HG03439 (cell line): ENCODE measurements around the gene TMEM184B.
A peak's percentile ranks its signal among the peaks of the same experiment; 100 is the strongest.

Experiments
- ATAC-seq: cut with Tn5 transposase; IDR thresholded peaks from one replicate; pipeline ENCODE4 v1.9.1; 2021; ENCODE audit warnings: mild to moderate bottlenecking, moderate library complexity; ENCODE audit not compliant: unreplicated experiment

TMEM184B gene

GRCh38 chr22:38282397-38282796, 9.6 kb upstream of the TMEM184B start:
- no peak for ATAC-seq

- ATAC-seq, result no peak
Measured at GRCh38 chr22:38276166-38276565, 3.4 kb upstream of the TMEM184B start.

DNA sequence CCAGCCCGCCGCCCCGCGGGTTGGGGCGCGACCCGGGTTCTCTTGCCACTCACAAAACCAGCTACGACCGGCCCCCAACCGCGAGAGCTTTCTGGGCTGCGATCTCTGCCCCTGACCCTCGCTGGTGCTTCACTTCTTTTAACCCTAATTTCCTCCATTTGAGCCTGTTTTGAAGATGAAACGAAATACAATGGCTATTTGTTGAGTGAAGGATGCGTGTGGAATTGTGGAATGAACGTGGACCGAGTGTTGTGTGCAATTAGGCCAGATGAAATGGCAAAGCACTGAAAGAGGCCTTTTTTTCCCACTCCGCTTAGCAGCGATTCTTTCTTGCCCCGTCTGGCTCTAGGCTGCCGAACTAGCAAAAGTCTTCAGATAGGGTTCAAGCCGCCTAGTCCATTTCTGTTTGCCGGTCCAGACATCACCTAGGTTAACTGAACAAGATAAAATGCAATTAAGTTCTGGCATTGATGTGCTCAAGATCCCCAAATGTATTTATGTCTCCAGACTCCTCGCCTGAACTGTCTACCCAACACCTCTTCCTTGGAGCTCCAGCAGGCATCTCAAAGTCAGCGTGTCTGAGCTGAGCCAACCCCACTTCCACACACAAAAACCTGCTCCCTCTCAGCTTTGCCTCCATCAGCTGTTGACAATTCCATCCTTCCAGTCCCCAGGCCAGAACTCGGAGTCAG, 471 bp upstream of the TMEM184B start:
- ATAC-seq, result no peak

GRCh38 chr22:38271927-38272372, 860 bp downstream of the TMEM184B start:
- ATAC-seq, result no peak

DNA sequence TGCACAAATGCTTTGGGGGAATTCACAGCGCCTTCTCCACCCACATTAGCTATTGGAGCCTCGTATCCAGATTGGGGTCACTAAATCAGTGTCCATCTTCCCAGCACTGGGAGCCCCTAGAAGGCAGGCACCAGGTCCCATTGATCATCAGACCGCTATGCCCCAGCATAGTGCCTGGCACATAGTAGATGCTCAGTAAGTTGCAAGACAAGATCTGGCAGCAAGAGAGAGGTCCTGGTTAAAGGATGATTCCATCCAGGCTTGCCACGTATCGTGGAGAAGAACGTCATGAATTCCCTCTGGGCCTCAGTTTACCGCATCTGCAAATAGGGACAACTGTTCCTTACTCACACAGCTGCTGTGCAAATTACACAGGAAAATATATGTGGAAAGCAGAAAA, 1.7 kb downstream of the TMEM184B start:
- ATAC-seq, result no peak

DNA sequence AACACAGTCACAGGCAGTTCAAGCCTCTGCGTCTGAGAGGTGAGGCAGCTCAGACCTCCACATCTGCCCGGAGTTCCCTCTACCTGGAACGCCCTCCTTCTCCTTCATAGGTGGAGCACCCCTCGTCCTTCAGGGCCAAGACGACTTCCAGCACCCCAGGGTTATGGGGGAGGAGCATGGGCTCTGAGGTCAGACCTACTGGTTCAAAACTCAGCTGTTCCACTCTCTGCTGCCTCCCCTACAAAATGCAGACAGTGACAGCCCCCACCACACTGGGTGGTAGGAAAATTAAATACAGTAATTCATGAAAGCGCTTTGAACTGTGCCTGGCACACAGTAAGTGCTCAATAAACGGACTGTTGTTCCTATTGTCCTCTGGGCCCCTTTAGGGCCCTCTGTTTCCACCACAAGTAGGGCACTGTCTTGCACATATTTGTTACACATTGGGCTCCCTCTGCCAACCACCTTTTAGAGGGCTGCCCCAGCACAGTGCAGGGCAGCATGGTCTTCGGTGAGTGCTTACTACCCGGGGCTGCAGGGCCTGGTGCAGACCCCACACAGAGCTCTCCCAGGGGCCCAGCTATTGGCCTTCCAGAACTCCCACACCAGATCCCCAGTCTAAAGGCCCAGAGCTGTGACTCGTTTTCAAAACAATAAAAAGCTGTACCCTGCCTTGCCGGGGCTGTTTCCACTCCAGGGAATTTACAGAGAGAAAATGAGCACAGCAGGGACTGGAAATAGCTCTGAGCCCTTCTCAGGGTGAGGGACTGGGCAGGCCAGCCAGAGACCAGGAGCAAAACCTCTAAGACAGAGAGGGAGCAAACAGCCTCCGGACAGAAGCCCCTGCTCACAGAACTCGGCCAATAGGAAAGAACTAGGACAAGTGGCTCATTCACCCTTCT, 2.5 kb downstream of the TMEM184B start:
- ATAC-seq, result no peak

DNA sequence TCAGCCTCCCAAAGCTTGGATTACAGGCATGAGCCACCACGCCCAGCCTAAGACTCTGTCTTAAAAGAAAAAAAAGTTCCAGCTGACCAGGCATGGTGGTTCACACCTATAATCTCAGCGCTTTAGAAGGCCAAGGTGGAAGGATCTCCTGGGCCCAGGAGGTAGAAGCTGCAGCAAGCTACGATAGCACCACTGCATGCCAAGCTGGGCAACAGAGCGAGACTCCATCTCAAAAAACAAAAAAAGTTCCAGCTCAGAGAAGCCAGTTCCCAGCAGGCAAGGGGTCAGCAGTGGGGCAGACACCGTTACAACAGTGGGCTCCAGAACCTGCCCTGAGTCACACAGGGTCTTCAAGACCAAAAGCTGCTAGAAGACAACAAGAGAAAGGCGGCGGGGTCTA, 3.3 kb downstream of the TMEM184B start:
- no peak for ATAC-seq

- ATAC-seq, result no peak
Measured at GRCh38 chr22:38267086-38267485, 5.7 kb downstream of the TMEM184B start.

DNA sequence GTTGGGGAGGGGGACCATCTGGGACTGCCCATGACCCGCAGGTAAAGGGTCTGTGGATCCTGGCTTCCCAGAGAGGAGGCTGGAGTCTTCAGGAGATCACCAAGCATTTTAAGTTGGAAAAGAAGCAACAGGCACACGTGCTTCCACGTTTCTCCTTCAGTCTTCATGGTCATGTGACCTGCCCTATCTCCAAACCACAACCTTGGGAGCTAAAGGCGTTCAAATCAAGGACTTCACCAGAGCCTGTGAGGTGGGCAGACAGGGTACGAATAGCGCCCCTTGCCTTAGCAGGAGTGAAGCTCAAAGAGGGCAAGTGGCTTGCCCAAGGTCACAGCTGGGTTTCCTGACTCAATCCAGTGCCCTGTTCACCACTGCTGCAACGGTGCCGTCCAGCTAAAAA, 6.7 kb downstream of the TMEM184B start:
- ATAC-seq, result no peak

DNA sequence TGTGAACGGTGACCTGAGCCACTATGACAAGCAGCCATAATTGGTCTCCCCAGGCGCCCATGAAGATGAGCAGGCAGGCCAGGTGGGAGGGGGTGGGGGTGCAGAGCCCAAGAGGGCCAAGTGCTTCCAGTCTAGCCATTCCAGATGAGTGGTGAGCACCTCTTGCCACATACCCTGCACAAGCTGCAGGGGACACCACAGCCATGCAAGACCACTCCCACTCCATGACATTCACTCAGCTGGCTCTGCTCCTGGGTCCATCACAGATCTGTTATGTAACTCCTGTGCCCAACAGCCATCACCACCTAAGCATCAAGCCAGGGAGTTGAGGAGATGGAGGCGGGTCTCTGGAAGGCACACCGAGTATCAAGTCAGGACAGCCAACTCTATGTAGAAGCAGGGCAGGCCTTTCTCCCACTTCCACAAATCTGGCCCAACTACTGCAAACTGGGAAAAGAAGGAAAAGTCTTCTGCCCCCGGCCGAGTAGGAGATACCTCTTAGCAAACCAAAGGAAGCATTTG, 8.4 kb downstream of the TMEM184B start:
- ATAC-seq, result no peak

- ATAC-seq, result peak; percentile 37
Measured at GRCh38 chr22:38262051-38262795, 10.6 kb downstream of the TMEM184B start.

DNA sequence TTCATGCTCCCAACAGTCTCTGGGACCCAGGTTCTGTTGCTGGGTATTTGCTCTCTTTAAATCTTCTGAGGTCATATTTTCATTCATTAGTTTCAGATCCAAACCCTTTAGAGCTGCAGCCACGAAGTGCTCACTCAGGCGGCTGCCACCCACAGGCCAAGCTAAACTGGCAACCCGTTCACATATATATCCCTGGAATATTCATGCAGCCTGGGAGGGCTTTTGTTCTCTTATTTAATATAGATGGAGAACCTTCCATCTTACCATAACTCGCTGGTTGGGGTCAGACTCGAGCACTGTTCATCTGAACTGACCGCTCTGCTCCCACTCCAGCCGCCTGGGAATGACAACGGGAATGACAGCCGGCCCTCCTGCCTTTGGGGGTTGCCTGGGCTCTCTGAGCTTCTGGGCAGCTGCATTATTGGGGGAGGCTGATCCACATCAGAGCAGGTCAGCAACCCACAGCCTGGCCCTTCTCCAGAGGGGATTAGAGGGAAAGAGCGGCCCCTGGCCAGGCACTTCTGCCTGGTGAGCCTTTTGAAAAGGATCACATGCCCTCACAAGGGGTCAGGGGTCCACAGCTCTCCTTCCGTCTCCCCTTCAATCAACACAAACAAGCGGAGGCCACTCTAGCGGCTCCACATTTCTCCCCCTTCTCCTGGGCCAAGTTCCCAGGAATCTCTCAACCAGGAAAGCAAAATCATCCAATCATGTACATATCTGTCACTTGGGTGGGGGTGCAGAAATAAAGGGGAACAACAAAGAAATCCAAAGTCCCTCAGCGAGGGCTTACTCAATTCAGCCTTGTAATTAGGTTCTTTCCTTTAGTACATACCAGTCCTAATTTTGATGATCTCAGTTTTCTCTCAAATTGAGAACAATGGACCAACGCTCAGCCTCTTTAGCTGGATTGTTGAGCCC, 11.8 kb downstream of the TMEM184B start:
- peak; percentile 17 for ATAC-seq

GRCh38 chr22:38259370-38259769, 13.4 kb downstream of the TMEM184B start:
- ATAC-seq, result no peak

DNA sequence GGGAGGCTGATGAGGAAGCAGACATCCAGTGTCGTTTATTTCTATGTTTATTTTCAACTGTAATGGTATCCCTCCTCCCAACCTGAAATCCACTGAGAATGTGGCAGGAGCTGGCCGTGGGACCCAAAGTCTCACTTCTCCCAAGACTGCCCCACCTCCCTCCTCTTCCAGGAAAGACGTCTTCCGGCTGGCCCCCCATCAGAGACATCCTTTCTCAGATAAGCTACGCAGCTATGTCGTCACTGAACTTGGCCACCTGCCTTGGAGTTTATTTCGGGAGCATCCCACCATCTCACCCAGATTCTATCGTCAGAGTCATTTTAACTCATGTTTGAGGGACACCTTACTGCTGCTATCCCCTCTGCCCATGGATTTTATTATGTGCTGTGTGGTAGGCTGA, 13.9 kb downstream of the TMEM184B start:
- ATAC-seq, result no peak

- ATAC-seq, result no peak
Measured at GRCh38 chr22:38257650-38258250, 15.1 kb downstream of the TMEM184B start.

GRCh38 chr22:38257181-38257580, 15.6 kb downstream of the TMEM184B start:
- no peak for ATAC-seq

GRCh38 chr22:38255697-38256096, 17.1 kb downstream of the TMEM184B start:
- ATAC-seq, result no peak

DNA sequence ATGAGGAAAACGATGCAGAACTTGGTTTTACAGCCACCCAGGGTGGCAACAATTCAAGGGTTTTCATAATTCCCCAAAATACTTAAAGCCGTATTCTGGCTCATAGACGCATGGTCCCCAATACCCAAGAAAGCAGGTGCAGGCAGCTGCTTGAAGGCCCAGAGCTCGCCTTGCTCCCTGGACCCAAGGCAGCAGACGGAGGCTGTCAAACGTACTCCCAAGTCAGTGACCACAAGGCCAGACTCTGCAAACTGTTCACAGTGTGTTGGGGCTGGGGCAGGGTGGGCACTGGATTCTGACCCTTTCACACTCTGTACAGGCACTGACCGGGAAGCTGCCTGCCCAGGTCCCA, 21.5 kb downstream of the TMEM184B start:
- ATAC-seq, result no peak

DNA sequence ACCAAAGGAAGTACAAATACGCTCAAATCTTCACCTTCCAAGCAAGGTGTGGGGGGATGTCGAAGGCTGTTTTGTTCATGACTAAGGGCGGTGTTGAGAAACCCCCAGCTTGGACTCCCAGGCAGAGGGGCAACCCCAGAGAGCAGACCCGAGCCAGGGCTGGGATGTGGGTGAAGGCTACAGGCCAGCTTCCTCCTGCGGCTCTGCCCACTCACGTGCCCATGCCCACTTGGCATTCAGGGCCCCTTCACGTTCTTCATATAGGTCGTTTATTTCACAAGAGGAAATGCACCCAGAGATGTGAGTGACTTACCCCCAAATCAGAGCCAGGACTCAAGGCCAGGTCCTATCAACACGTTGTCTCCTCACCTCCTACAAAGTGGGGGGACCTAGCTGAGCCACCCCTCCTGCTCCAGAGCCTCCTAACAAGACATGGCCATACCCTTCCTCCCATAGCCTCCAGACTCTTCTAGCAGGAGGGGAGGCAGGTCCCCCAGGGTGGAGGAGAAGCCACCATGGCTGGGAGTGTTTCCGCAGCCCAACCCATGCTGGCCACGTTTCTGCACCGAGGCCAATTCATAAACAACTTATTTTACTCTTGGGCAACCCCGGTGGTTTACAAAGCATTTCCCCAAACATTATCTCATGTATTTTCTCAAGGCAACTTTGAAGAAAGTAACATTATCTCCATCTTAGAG, 22.0 kb downstream of the TMEM184B start:
- ATAC-seq, result no peak
